Ascending aorta (tissue), 2 donors: ENCODE data around the gene TRIM62. TPM values are rescaled to one million over a fixed set of nuclear protein-coding genes. Genes with fewer than 3 reads are reported as not detected.

Experiments
- DNase-seq, 2 donors: peaks; one replicate each; pipeline ENCODE4 v3.0.0-alpha.2; 2019; ENCODE audit warnings: low spot score in 2 of 2
- H3K27ac ChIP-seq, 2 donors: fragments of 200-600 bp; sonication (generic); one replicate each; pipeline ENCODE4 v1.5.1; 2016 to 2017; ENCODE audit warnings: mild to moderate bottlenecking in 1 of 2
- H3K27me3 ChIP-seq: fragments of 200-600 bp; sonication (generic); one replicate; pipeline ENCODE4 v1.5.1; 2017
- H3K36me3 ChIP-seq, 2 donors: fragments of 200-600 bp; sonication (generic); one replicate each; pipeline ENCODE4 v1.5.1; 2016
- H3K4me1 ChIP-seq, 2 donors: fragments of 200-600 bp; sonication (generic); one replicate each; pipeline ENCODE4 v1.5.1; 2016 to 2017; ENCODE audit warnings: mild to moderate bottlenecking in 1 of 2
- H3K4me3 ChIP-seq, 2 donors: fragments of 200-600 bp; sonication (generic); one replicate each; pipeline ENCODE4 v1.5.1; 2016 to 2017; ENCODE audit warnings: mild to moderate bottlenecking in 1 of 2
- H3K9me3 ChIP-seq, 2 donors: fragments of 200-600 bp; sonication (generic); one replicate each; pipeline ENCODE4 v1.5.1; 2016
- intact Hi-C: fragments of 100-400 bp; cut with DNase I; formaldehyde crosslinking; loops from one replicate; pipeline ENCODE4 v1.15.1; 2023
- total RNA-seq: library from RNA; depleted of rRNA; stranded (reverse); fragments of >200 nt; gene quantifications from one replicate; pipeline ENCODE4 v1.1.0, GENCODE V29; 2016
- TF ChIP-seq, protein P1 (sequence below), 3 experiments: fragments of 200-600 bp in 2 of 3; fragments of 450-650 bp in 1 of 3; sonication (generic) in 2 of 3; IDR thresholded peaks; one replicate each; pipeline ENCODE4 v1.5.1; 2016 to 2019; ENCODE audit warnings: antibody characterized with exemption in 3 of 3, mild to moderate bottlenecking in 1 of 3, moderate library complexity in 1 of 3

Gene TRIM62
- total RNA-seq, 1 donor from 2014 or later, result 18.1 TPM

GRCh38 chr1:33123266-33123665, 58.6 kb downstream of the TRIM62 start:
- DNase-seq, result no peak
- H3K9me3 ChIP-seq, result no peaks in the 10 kb centered on the region
- TF ChIP-seq, protein P1, sequence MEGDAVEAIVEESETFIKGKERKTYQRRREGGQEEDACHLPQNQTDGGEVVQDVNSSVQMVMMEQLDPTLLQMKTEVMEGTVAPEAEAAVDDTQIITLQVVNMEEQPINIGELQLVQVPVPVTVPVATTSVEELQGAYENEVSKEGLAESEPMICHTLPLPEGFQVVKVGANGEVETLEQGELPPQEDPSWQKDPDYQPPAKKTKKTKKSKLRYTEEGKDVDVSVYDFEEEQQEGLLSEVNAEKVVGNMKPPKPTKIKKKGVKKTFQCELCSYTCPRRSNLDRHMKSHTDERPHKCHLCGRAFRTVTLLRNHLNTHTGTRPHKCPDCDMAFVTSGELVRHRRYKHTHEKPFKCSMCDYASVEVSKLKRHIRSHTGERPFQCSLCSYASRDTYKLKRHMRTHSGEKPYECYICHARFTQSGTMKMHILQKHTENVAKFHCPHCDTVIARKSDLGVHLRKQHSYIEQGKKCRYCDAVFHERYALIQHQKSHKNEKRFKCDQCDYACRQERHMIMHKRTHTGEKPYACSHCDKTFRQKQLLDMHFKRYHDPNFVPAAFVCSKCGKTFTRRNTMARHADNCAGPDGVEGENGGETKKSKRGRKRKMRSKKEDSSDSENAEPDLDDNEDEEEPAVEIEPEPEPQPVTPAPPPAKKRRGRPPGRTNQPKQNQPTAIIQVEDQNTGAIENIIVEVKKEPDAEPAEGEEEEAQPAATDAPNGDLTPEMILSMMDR (IDR thresholded peaks at IDR 0.05), result no peak
- no peaks in the 10 kb centered on the region for H3K36me3 ChIP-seq
- no peaks in the 10 kb centered on the region for H3K27me3 ChIP-seq
- intact Hi-C loops, result loop anchor here (10.0 kb wide), 1 partner anchor 172 kb away; no protein-coding TSS in a partner anchor
- no peak overlapping the region for H3K4me3 ChIP-seq
- no peak overlapping the region for H3K27ac ChIP-seq
- H3K4me1 ChIP-seq, result peaks cover 7 to 12% of the 10 kb centered on the region in 2 donors

GRCh38 chr1:33122483-33123178, 59.2 kb downstream of the TRIM62 start:
- Histone ChIP-seq H3K36me3 (no peaks in the 10 kb centered on the region), H3K27ac (no peak overlapping the region), H3K27me3 (no peaks in the 10 kb centered on the region), H3K4me1 (peaks cover 7% of the 10 kb centered on the region in 2 donors), H3K4me3 (no peak overlapping the region), H3K9me3 (no peaks in the 10 kb centered on the region)
- intact Hi-C loops, result loop anchor here (10.0 kb wide), 1 partner anchor 172 kb away; no protein-coding TSS in a partner anchor
- TF ChIP-seq, protein P1 (IDR thresholded peaks at IDR 0.05), result no peak
- peak in 1 of 2 donors; percentile 37 for DNase-seq

DNA sequence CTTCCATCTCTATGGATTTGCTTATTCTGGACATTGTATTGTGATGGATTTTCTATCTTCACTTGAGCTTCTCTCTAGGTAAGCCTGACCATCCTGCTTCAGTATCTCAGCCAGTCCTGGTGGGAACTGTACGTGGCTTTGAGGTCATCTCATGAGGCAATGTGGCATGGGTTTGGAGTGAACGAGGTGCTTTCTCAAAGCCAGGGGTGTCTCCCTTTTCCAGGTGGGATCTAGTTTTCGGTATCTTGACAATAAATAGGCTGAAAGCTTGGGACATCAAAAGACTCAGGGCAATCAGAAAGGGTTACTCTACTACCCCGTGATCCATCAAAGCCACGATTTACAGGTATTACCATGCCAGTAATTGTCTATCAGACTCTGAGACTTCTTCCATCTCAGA, 60.1 kb downstream of the TRIM62 start:
- peak in 1 of 2 donors; percentile 13 for DNase-seq
- Histone ChIP-seq H3K9me3 (no peaks in the 10 kb centered on the region), H3K27ac (no peak overlapping the region), H3K27me3 (no peaks in the 10 kb centered on the region), H3K36me3 (no peaks in the 10 kb centered on the region), H3K4me1 (peaks cover 6 to 7% of the 10 kb centered on the region in 2 donors), H3K4me3 (no peak overlapping the region)
- intact Hi-C loops, result loop anchor here (10.0 kb wide), 1 partner anchor 173 kb away; no protein-coding TSS in a partner anchor
- TF ChIP-seq, protein P1 (IDR thresholded peaks at IDR 0.05), result no peak

DNA sequence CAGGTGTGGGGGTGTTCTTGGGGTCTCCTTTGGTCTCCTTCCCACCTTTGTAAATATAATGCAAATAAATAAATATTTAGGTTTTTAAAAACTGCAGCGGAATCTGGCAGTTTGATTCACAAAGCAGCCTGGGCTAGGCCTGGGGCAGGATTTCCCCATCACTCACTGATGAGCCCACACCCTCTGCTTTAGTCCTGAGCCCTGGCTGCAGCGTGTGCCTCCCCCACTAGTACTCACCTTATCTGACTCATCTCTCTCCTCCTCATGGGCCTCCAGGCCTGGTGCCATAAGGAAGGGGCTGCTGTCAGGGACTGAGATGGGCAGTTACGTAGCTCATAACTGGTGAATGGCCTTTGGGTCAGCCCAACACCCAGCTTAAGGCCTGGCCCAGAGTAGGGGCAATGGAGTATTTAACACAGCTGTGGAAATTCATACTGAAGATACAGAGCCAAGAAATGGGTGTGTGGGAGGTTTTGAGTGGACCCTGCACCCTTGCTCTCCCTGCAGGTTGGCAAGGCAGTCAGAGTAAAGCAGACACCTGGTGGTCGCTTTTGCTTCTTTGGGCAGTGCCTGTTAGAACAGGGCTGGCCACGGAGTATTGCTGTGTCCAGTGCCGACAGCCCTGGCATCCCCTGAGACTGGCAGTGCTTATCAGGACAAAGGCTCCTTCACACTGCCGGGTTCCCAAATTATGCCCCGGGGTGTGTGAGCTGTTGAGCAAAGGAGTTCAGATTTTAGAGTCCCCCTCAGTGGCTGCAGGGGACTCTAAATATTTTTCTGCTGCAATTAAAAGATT, 61.2 kb downstream of the TRIM62 start:
- TF ChIP-seq, protein P1 (IDR thresholded peaks at IDR 0.05), result no peak
- H3K9me3 ChIP-seq, result no peaks in the 10 kb centered on the region
- no peaks in the 10 kb centered on the region for H3K36me3 ChIP-seq
- DNase-seq, result peak in 1 of 2 donors; percentile 44
- no peaks in the 10 kb centered on the region for H3K4me1 ChIP-seq
- no peak overlapping the region for H3K27ac ChIP-seq
- H3K4me3 ChIP-seq, result no peak overlapping the region
- intact Hi-C loops, result loop anchor here (10.0 kb wide), 1 partner anchor 174 kb away; no protein-coding TSS in a partner anchor
- no peaks in the 10 kb centered on the region for H3K27me3 ChIP-seq

GRCh38 chr1:33119532-33120217, 62.2 kb downstream of the TRIM62 start:
- Histone ChIP-seq H3K27ac (no peak overlapping the region), H3K4me1 (no peaks in the 10 kb centered on the region), H3K4me3 (no peak overlapping the region), H3K27me3 (no peaks in the 10 kb centered on the region), H3K36me3 (no peaks in the 10 kb centered on the region), H3K9me3 (no peaks in the 10 kb centered on the region)
- intact Hi-C loops, result loop anchor here (10.0 kb wide), 1 partner anchor 175 kb away; no protein-coding TSS in a partner anchor
- TF ChIP-seq, protein P1 (IDR thresholded peaks at IDR 0.05), result no peak
- DNase-seq, result peak in 1 of 2 donors; percentile 37
